ENCODE data around the gene TMEM182.

TMEM182 gene

GRCh38 chr2:102736410-102737409 lies 25.1 kb upstream of the TMEM182 start:
- Histone ChIP-seq H4K20me1 (peaks cover 19% of the 10 kb centered on the region; the same call in 1 of the 2 replicates), H3K36me3 (peaks cover 5% of the 10 kb centered on the region), H3K27ac (peak overlapping the region; percentile 84), H3K4me2 (peak overlapping the region; percentile 93), H3K9ac (peak overlapping the region; percentile 84), H3K4me3 (peak overlapping the region; percentile 86), H3K4me1 (peaks cover 26% of the 10 kb centered on the region), H3K27me3 (no peaks in the 10 kb centered on the region), H3K9me3 (no peaks in the 10 kb centered on the region)
- no peak for TF ChIP-seq Cebpa-rat (IDR thresholded peaks at IDR 0.05)

- Histone ChIP-seq H3K36me3 (no peaks in the 10 kb centered on the region), H4K20me1 (peaks cover 19% of the 10 kb centered on the region; the same call in 1 of the 2 replicates), H3K9ac (peak overlapping the region; percentile 84; the same call in 1 of the 2 replicates), H3K4me1 (peaks cover 26% of the 10 kb centered on the region), H3K4me2 (peak overlapping the region; percentile 93), H3K4me3 (peak overlapping the region; percentile 86), H3K27me3 (no peaks in the 10 kb centered on the region), H3K27ac (no peak overlapping the region; the same call in 1 of the 2 replicates), H3K9me3 (no peaks in the 10 kb centered on the region)
- no peak for TF ChIP-seq Cebpa-rat (IDR thresholded peaks at IDR 0.05)
Measured at GRCh38 chr2:102737431-102737830, 24.4 kb upstream of the TMEM182 start.

- Histone ChIP-seq H3K4me1 (no peaks in the 10 kb centered on the region), H3K36me3 (no peaks in the 10 kb centered on the region), H3K4me3 (no peak overlapping the region), H3K9me3 (no peaks in the 10 kb centered on the region), H3K27ac (no peak overlapping the region), H3K4me2 (no peak overlapping the region), H3K9ac (no peak overlapping the region), H4K20me1 (no peaks in the 10 kb centered on the region), H3K27me3 (no peaks in the 10 kb centered on the region)
- no peak for TF ChIP-seq Cebpa-rat (IDR thresholded peaks at IDR 0.05)
Measured at GRCh38 chr2:102743259-102743658, 18.6 kb upstream of the TMEM182 start.

- Histone ChIP-seq H3K4me3 (no peak overlapping the region), H4K20me1 (no peaks in the 10 kb centered on the region), H3K9ac (no peak overlapping the region), H3K36me3 (no peaks in the 10 kb centered on the region), H3K27ac (no peak overlapping the region), H3K4me2 (no peak overlapping the region), H3K4me1 (peaks cover 8% of the 10 kb centered on the region; the same call in 1 of the 2 replicates), H3K27me3 (no peaks in the 10 kb centered on the region), H3K9me3 (no peaks in the 10 kb centered on the region)
- TF ChIP-seq Cebpa-rat (IDR thresholded peaks at IDR 0.05): no peak
Measured at GRCh38 chr2:102748107-102748506, 13.7 kb upstream of the TMEM182 start.

- Histone ChIP-seq H3K4me2 (no peak overlapping the region), H3K27ac (no peak overlapping the region), H3K36me3 (no peaks in the 10 kb centered on the region), H3K4me1 (peaks cover 8% of the 10 kb centered on the region; the same call in 1 of the 2 replicates), H3K9me3 (no peaks in the 10 kb centered on the region), H3K9ac (no peak overlapping the region), H3K27me3 (no peaks in the 10 kb centered on the region), H4K20me1 (no peaks in the 10 kb centered on the region), H3K4me3 (no peak overlapping the region)
- no peak for TF ChIP-seq Cebpa-rat (IDR thresholded peaks at IDR 0.05)
Measured at GRCh38 chr2:102749938-102750337, 11.9 kb upstream of the TMEM182 start.

- no peak for TF ChIP-seq Cebpa-rat (IDR thresholded peaks at IDR 0.05)
- Histone ChIP-seq H3K4me3 (no peak overlapping the region), H3K27ac (no peak overlapping the region), H3K4me2 (no peak overlapping the region), H3K9me3 (peaks cover 6% of the 10 kb centered on the region; the same call in 1 of the 2 replicates), H3K4me1 (peaks cover 8% of the 10 kb centered on the region; the same call in 1 of the 2 replicates), H3K27me3 (no peaks in the 10 kb centered on the region), H3K36me3 (no peaks in the 10 kb centered on the region), H4K20me1 (no peaks in the 10 kb centered on the region), H3K9ac (no peak overlapping the region)
Measured at GRCh38 chr2:102753563-102754159, 8.2 kb upstream of the TMEM182 start.

- Histone ChIP-seq H3K36me3 (no peaks in the 10 kb centered on the region), H3K9ac (no peak overlapping the region), H3K27me3 (no peaks in the 10 kb centered on the region), H3K4me2 (no peak overlapping the region), H3K9me3 (peaks cover 6% of the 10 kb centered on the region; the same call in 1 of the 2 replicates), H3K27ac (no peak overlapping the region), H3K4me3 (no peak overlapping the region), H4K20me1 (no peaks in the 10 kb centered on the region), H3K4me1 (peaks cover 8% of the 10 kb centered on the region; the same call in 1 of the 2 replicates)
- TF ChIP-seq Cebpa-rat (IDR thresholded peaks at IDR 0.05): no peak
Measured at GRCh38 chr2:102754456-102755145, 7.2 kb upstream of the TMEM182 start.

- Histone ChIP-seq H3K9me3 (peaks cover 6% of the 10 kb centered on the region; the same call in 1 of the 2 replicates), H3K36me3 (no peaks in the 10 kb centered on the region), H3K27ac (no peak overlapping the region), H3K27me3 (no peaks in the 10 kb centered on the region), H3K4me3 (no peak overlapping the region), H3K9ac (no peak overlapping the region), H4K20me1 (no peaks in the 10 kb centered on the region), H3K4me2 (no peak overlapping the region), H3K4me1 (peaks cover 8% of the 10 kb centered on the region; the same call in 1 of the 2 replicates)
- TF ChIP-seq Cebpa-rat (IDR thresholded peaks at IDR 0.05): no peak
Measured at GRCh38 chr2:102755284-102755683, 6.5 kb upstream of the TMEM182 start.

- Histone ChIP-seq H3K9me3 (peaks cover 6% of the 10 kb centered on the region; the same call in 1 of the 2 replicates), H3K9ac (no peak overlapping the region), H3K4me1 (peaks cover 19% of the 10 kb centered on the region), H3K4me2 (no peak overlapping the region), H3K27ac (no peak overlapping the region), H3K36me3 (no peaks in the 10 kb centered on the region), H4K20me1 (no peaks in the 10 kb centered on the region), H3K27me3 (no peaks in the 10 kb centered on the region), H3K4me3 (no peak overlapping the region)
- TF ChIP-seq Cebpa-rat (IDR thresholded peaks at IDR 0.05): no peak
Measured at GRCh38 chr2:102758439-102758838, 3.4 kb upstream of the TMEM182 start.

All from BLaER1 (cell line).